ENCODE results near the gene EMP3.
"Not testable (repeated sequence)": the region's sequence is repeated elsewhere in the genome, so short reads cannot be mapped to it uniquely, and the experiment has no call there.

EMP3 gene

GRCh38 chr19:48348737-48349136 lies 23.4 kb downstream of the EMP3 start:
- no peak for DNase-seq

- no peak for DNase-seq
Measured at GRCh38 chr19:48350856-48351255, 25.5 kb downstream of the EMP3 start.

- peak; percentile 84 for DNase-seq
Measured at GRCh38 chr19:48351341-48351752, 26.0 kb downstream of the EMP3 start.

DNA sequence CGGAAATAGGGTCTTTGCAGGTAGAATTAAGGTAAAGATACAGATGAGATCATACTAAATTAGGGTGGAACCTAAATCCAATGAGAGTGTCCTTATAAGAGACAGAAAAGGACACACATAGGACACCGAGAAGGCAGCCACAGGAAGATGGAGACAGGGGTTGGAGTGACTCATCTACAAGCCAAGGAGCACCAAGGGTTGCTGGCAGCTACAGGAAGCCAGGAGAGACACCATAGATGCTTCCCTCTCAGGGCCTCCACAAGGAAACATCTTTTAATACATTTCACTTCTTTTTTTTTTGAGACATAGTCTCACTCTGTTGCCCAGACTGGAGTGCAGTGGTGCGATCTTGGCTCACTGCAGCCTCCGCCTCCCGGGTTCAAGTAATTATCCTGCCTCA lies 28.3 kb downstream of the EMP3 start:
- DNase-seq, result no peak

DNA sequence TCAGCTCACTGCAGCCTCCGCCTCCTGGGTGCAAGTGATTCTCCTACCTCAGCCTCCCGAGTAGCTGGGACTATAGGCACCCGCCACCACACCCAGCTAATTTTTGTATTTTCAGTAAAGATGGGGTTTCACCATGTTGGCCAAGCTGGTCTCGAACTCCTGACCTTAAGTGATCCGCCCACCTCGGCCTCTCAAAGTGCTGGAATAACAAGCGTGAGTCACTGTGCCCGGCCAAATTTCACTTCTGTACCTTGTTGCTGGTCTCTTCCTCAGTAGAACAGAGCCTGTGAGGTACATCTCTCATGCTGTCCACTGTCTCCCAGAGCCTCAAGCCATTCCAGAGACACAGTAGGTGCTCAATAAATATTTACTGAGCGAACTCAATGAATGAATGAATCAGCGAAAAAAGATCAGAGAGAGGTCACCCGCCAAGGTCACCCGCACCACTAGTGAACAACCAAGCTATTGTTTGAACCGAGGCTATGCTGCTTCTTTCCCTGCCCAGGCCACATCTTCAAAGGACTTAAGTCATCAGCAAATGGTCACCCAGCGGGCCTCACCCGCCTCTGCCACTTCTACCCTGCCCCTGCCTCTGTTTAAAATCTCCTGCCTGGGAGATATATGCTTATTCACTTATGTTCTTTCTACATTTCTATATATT lies 29.1 kb downstream of the EMP3 start:
- DNase-seq, result no peak

DNA sequence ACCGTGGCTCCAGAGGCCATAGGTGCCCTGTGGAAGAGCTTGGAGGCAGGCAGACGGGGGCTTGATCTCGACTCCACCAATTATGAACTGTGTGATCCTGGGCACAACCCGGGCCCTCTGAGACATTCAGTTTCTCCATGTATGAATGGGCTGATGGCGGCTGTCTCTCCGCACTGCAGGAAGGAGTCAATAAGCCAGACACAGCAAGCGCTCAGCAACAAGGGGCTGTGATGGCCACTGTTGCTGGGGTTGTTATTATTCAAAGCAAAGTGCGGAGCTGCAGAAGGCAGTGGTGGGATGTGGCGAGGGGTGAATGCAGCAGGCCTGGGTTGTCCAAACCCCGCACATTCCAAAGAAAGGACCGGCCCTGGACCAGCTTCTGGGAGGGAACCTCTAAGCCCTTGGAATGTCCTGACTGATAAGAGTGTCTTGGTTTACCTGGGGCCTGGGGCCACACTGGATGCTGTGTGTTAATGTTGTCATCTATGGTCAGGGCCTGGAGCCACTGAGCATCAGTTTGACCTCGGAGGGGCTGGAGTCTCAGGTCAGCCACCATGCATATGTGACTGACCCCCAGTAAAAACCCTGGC lies 30.1 kb downstream of the EMP3 start:
- DNase-seq, result no peak

- no peak for DNase-seq
Measured at GRCh38 chr19:48359123-48359522, 33.8 kb downstream of the EMP3 start.

DNA sequence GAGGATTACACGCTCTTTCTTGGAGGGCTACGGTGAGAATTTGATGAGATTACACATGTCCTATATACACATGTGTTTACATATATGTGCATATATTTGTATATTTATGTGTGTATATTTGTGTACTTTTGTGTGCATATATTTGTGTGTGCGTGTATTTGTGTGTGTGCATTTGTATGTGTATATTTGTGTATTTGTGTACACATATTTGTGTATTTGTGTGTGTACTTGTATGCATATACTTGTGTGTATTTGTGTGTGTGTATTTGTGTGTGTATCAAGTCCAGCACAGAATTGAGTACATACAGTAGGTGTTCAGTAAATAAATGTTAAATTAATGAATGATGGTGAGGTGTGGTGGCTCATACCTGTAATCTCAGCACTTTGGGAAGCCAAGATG lies 36.6 kb downstream of the EMP3 start:
- DNase-seq, result no peak

DNA sequence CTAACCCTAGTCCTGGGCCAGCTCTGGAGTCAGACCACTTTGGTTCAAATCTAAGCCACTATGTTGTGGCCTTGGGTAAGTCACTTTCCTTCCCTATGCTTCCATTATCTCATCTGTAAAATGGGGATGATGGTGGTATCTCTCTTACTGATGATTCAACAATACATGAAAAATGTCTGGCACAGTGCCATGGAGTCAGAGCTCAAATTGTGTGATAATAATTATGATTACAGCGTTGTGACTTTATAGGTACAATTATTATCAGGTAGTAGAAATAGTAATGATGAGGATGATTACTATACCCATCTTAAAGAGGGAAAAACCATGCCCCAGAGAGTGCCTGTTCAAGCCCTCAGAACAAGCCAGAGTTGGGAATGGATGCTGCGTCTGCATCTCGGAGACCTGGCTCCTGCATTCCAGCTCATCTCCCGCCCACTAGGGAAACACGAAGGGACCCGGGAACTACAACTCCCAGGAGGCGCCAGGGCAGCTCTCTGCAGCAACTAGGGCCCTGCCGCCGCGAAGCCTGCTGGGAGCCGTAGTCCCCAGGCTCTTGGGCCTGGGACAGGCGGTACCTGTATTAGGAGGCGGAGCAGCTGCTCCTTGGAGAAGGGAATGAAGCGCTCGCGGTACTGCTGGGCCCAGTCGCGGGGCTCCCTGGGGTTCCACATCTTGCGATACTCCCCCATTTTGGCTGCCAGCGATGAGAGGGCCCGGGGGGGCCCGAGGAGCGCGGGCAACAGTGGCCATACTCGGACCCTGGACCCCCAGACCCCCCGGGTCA lies 37.6 kb downstream of the EMP3 start:
- DNase-seq, result peak; percentile 90

- peak; percentile 36 for DNase-seq
Measured at GRCh38 chr19:48363500-48363809, 38.1 kb downstream of the EMP3 start.

GRCh38 chr19:48363810-48364597 lies 38.7 kb downstream of the EMP3 start, which contains the start of the genes SYNGR4 and TMEM143:
Gene SYNGR4, plus strand, starts transcription at chr19:48364367. Its CDS starts 1,476 bp downstream, at chr19:48365843.
Gene TMEM143, minus strand, starts transcription at chr19:48363940. Its CDS starts 20 bp downstream, at chr19:48363920.
- DNase-seq, result peak; percentile 98

DNA sequence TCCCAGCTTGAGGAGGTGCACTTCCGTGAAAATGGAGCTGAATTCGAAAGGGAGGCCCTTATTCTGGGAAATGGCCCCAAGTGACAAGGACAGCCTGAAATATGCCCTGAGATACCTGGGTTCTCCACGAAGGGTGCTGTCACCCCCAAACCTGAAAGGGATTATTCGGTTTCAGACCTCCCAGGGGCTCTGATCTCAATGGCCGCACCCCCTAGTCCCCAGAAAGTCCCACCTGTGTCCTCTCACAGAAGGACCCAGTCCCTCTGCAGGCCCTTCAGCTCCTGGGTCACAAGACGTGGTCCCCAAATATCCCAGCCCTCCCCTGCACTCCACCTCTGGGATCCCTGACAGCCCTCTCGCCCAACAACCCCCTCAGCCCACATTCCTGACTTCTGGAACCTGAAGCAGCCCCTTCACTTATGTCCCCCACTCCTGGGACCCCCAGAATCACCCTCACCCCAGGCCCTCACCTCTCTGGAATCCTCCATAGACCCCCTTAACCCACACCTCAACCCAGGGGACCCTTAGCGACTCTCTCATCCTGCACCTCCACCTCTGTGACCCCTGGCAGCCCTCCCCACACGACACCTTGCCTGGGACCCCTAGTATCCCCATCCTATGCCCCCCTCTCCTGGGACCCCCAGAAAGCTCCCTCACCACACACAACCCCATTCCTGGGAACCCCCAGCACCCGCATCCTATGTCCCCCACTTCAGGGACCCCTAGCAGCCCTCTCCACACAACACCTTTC lies 39.4 kb downstream of the EMP3 start:
- DNase-seq, result no peak

DNA sequence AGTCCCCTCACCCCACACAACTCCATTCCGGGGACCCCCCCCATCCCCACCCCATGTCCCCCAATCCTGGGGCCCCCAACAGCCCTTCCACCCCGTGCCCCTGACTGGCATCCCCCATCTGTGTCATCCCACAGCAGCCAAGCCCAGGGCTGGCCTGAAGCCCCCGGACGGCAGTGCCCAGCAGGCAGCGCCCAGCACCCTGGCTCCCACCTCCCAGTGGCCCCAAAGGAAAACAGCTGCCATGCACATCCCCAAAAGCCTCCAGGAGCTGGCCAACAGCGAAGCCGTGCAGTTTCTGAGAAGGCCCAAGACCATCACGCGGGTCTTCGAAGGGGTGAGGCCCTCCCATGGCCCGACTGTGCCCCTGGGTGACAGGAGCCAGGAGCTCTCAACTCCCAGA lies 40.2 kb downstream of the EMP3 start:
- DNase-seq, result no peak

GRCh38 chr19:48367855-48368254 lies 42.5 kb downstream of the EMP3 start:
- no peak for DNase-seq

DNA sequence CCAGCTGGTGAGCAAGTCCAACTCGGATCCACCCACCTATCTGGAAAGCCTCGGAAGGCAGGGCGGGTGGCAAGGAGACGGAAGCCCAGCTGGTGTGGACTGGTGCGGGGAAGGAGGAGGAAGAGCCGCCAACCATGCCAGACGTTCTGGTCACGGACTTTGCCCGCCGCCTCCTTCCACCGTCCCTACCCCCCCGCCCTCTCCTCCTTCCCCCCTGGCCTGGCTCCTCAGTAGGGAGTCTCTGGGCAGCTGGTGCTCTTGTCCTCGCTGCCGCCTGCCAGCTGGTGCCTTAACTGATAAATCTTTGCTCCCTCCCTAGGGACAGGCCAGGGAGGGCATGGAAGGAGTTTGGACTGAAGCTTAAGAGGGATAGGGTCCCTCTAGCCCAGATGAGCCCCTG lies 43.6 kb downstream of the EMP3 start:
- no peak for DNase-seq

- no peak for DNase-seq
Measured at GRCh38 chr19:48370955-48371354, 45.6 kb downstream of the EMP3 start.

GRCh38 chr19:48371367-48371766 lies 46.0 kb downstream of the EMP3 start:
- no peak for DNase-seq

DNA sequence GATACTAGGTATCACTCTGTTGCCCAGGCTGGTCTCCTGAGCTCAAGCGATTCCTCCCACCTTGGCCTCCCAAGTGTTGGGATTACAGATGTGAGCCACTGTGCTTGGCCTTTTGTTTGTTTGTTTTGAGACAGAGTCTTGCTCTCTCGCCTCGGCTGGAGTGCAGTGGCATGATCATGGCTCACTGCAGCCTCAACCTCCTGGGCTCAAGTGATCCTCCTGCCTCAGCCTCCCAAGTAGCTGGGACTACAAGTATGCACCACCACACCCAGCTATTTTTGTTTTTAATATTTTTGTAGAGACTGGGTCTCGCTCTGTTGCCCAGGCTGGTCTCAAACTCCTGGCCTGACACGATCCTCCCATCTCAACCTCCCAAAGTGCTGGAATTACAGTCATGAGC lies 46.4 kb downstream of the EMP3 start:
- DNase-seq, result not testable (repeated sequence)

DNA sequence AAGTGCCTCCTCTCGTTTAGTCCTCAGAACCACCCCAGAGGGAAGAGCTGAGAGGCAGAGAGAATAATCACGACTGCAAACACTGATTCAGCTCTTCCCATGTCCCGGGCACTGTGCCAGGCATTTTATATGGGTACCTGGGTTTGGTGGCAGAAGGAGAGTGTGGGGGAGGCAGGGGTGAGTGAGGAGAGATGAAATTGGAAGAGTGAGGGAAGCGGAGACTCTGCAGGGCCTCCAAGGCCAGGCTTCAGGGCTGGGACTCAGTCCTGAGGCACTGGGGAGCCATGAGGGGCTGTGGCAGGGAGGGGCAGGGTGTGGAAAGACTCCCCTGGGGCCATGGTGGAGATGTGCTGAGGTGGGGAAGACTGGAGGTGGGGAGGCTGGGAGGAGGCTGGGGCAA lies 47.6 kb downstream of the EMP3 start:
- DNase-seq, result no peak

- no peak for DNase-seq
Measured at GRCh38 chr19:48373567-48373966, 48.2 kb downstream of the EMP3 start.

DNA sequence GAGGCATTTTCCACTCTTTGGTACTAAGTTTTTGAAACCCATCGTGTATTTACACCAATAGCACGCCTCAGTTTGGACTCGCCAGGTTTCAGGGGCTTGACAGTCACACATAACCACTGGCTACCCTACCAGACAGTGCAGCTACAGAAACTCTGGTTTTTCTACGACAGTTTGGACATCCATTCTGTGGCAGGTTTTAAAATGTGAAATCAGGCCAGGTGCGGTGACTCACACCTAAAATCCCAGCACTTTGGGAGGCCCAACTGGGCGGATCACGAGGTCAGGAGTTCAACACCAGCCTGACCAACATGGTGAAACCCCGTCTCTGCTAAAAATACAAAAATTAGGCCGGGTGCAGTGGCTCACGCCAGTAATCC lies 52.8 kb downstream of the EMP3 start:
- no peak for DNase-seq

GRCh38 chr19:48379058-48379457 lies 53.7 kb downstream of the EMP3 start:
- DNase-seq, result no peak
